Liver (tissue), 9 donors: ENCODE measurements around the gene KRTAP4-16. TPM values are rescaled to one million over a fixed set of nuclear protein-coding genes. Genes with fewer than 3 reads are reported as not detected.

Source experiments
- DNase-seq: peaks from one replicate; pipeline ENCODE4 v3.0.0-alpha.2; 2017; ENCODE audit warnings: low spot score
- H3K27ac ChIP-seq, 2 donors: one replicate each; pipeline ENCODE4 v1.7.0; 2013; ENCODE audit warnings: inconsistent platforms in 2 of 2, low read length in 2 of 2, control low read depth in 1 of 2, low read depth in 1 of 2, mild to moderate bottlenecking in 1 of 2
- H3K27me3 ChIP-seq, 4 donors: one replicate each; pipeline versions ENCODE4 v1.6.1 to v1.7.0; 2013; ENCODE audit warnings: low read length in 3 of 4, inconsistent platforms in 1 of 4, mild to moderate bottlenecking in 1 of 4, moderate library complexity in 1 of 4; ENCODE audit not compliant: control insufficient read depth in 4 of 4, insufficient read depth in 4 of 4
- H3K36me3 ChIP-seq, 4 donors: one replicate each; pipeline versions ENCODE4 v1.6.1 to v1.7.0; 2013; ENCODE audit warnings: low read length in 3 of 4, mild to moderate bottlenecking in 3 of 4, low read depth in 1 of 4, moderate library complexity in 1 of 4; ENCODE audit not compliant: control insufficient read depth in 4 of 4, insufficient read depth in 3 of 4
- H3K4me1 ChIP-seq, 4 donors: one replicate each; pipeline versions ENCODE4 v1.6.1 to v1.7.0; 2013; ENCODE audit warnings: low read length in 3 of 4, mild to moderate bottlenecking in 3 of 4, moderate library complexity in 1 of 4; ENCODE audit not compliant: control insufficient read depth in 4 of 4, insufficient read depth in 4 of 4
- H3K4me3 ChIP-seq, 3 donors: one replicate each; pipeline versions ENCODE4 v1.6.1 to v1.7.0; 2013; ENCODE audit warnings: low read length in 3 of 3, control low read depth in 1 of 3, low read depth in 1 of 3, mild to moderate bottlenecking in 1 of 3
- H3K9ac ChIP-seq, 2 donors: one replicate each; pipeline ENCODE4 v1.7.0; 2013; ENCODE audit warnings: low read length in 2 of 2, mild to moderate bottlenecking in 2 of 2, moderate library complexity in 2 of 2, control low read depth in 1 of 2, low read depth in 1 of 2
- H3K9me3 ChIP-seq, 4 donors: one replicate each; pipeline versions ENCODE4 v1.6.1 to v1.7.0; 2013; ENCODE audit warnings: low read length in 3 of 4; ENCODE audit not compliant: control insufficient read depth in 4 of 4
- CTCF ChIP-seq: fragments of 150-350 bp; IDR thresholded peaks from 2 replicates; pipeline ENCODE4 v1.5.1; 2017; ENCODE audit warnings: improper control_type of control experiment, low read depth, low read length; ENCODE audit not compliant: missing input control
- EGR1 ChIP-seq, 2 donors: IDR thresholded peaks; 2 replicates each; pipeline ENCODE4 v1.6.1; 2016 to 2018; ENCODE audit warnings: antibody characterized with exemption in 2 of 2, low read depth in 2 of 2
- FOXA2 ChIP-seq: IDR thresholded peaks from 2 replicates; pipeline ENCODE4 v1.6.1; 2016; ENCODE audit warnings: antibody characterized with exemption
- GABPA ChIP-seq, 2 donors: IDR thresholded peaks in 1 of 2; conservative IDR thresholded peaks in 1 of 2; 2 replicates each; pipeline ENCODE4 v1.6.1; 2016; ENCODE audit warnings: antibody characterized with exemption in 2 of 2, mild to moderate bottlenecking in 1 of 2, moderate library complexity in 1 of 2
- HNF4A ChIP-seq, 2 donors: conservative IDR thresholded peaks; 2 replicates each; pipeline ENCODE4 v1.6.1; 2016; ENCODE audit warnings: antibody characterized with exemption in 2 of 2, mild to moderate bottlenecking in 2 of 2
- HNF4G ChIP-seq: IDR thresholded peaks from 2 replicates; pipeline ENCODE4 v1.6.1; 2016; ENCODE audit warnings: antibody characterized with exemption
- NR2F2 ChIP-seq: IDR thresholded peaks from 2 replicates; pipeline ENCODE4 v1.6.1; 2016; ENCODE audit warnings: antibody characterized with exemption
- RXRA ChIP-seq, 2 donors: IDR thresholded peaks; 2 replicates each; pipeline ENCODE4 v1.6.1; 2017 to 2018; ENCODE audit warnings: antibody characterized with exemption in 2 of 2, mild to moderate bottlenecking in 1 of 2
- SP1 ChIP-seq: IDR thresholded peaks from 2 replicates; pipeline ENCODE4 v1.6.1; 2018; ENCODE audit warnings: antibody characterized with exemption, mild to moderate bottlenecking
- TAF1 ChIP-seq: conservative IDR thresholded peaks from 2 replicates; pipeline ENCODE4 v1.6.1; 2016; ENCODE audit warnings: antibody characterized with exemption, mild to moderate bottlenecking
- YY1 ChIP-seq: IDR thresholded peaks from 2 replicates; pipeline ENCODE4 v1.6.1; 2016; ENCODE audit warnings: antibody characterized with exemption, mild to moderate bottlenecking
- WGBS: extraction: QIAGEN DNeasy Blood & Tissue Kit; methylation state at CpG from one replicate; pipeline ENCODE4 v1.1.7; 2013; 5-methylcytosine and 5-hydroxymethylcytosine counted together
- polyA plus RNA-seq, 2 donors: library from polyadenylated mRNA; stranded (reverse) in 1 of 2; unstranded in 1 of 2; fragments of 200-250 nt in 1 of 2; fragments of >200 nt in 1 of 2; fragmentation: Nextera tagmentation in 1 of 2; extraction: Ambion mirVana in 1 of 2; gene quantifications; one replicate each; pipeline versions ENCODE4 v1.2.1 to v1.2.3, GENCODE V29; 2013 to 2015
- total RNA-seq, 2 donors: library from RNA; depleted of rRNA; stranded (reverse); fragments of >200 nt; gene quantifications; one replicate each; pipeline ENCODE4 v1.2.3, GENCODE V29; 2014
- TF ChIP-seq, protein P1 (sequence below): IDR thresholded peaks from 2 replicates; pipeline ENCODE4 v1.6.1; 2016; ENCODE audit warnings: antibody characterized with exemption
- TF ChIP-seq, protein P2 (sequence below): IDR thresholded peaks from 2 replicates; pipeline ENCODE4 v1.6.1; 2016; ENCODE audit warnings: antibody characterized with exemption
- TF ChIP-seq, protein P3 (sequence below): IDR thresholded peaks from 2 replicates; pipeline ENCODE4 v1.6.1; 2016; ENCODE audit warnings: antibody characterized with exemption
- donor health status: healthy.
- donor health status: healthy.
- donor health status: healthy.
- donor health status: healthy.
- donor health status: healthy.

The KRTAP4-16 gene
- total and polyA plus RNA-seq, 4 donors = not detected

- TF ChIP-seq CTCF (no peak), TAF1 (no peak), EGR1 (IDR thresholded peaks at IDR 0.05; ENCODE audit: low read depth in 2 of 2) (no peak), HNF4G (no peak), YY1 (no peak)
Measured at GRCh38 chr17:41071606-41072360, 30.2 kb downstream of the KRTAP4-16 start (continued).

DNA sequence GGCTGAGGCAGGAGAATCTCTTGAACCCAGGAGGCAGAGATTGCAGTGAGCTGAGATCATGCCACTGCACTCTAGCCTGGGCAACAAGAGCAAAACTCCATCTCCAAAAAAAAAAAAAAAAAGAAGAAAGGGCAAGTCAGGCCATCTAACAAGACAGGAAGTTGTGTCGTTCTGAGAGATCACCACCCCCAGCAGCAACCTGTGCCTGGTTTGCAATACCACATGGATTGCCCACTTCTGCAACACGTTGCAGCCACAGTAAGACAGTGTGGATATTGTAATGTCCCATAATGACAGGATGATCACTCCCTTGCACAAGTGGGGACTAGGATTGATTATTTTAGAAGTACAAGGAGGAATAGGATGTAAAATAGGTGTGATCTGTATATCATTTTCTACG, 33.0 kb downstream of the KRTAP4-16 start:
- Histone ChIP-seq H3K36me3 (no peaks in the 10 kb centered on the region), H3K27me3 (no peaks in the 10 kb centered on the region), H3K9ac (no peak overlapping the region), H3K4me3 (no peak overlapping the region), H3K9me3 (no peaks in the 10 kb centered on the region), H3K4me1 (no peaks in the 10 kb centered on the region), H3K27ac (no peak overlapping the region)
- DNase-seq = no peak
- no peak for TF ChIP-seq NR2F2
- TF ChIP-seq, protein P1, sequence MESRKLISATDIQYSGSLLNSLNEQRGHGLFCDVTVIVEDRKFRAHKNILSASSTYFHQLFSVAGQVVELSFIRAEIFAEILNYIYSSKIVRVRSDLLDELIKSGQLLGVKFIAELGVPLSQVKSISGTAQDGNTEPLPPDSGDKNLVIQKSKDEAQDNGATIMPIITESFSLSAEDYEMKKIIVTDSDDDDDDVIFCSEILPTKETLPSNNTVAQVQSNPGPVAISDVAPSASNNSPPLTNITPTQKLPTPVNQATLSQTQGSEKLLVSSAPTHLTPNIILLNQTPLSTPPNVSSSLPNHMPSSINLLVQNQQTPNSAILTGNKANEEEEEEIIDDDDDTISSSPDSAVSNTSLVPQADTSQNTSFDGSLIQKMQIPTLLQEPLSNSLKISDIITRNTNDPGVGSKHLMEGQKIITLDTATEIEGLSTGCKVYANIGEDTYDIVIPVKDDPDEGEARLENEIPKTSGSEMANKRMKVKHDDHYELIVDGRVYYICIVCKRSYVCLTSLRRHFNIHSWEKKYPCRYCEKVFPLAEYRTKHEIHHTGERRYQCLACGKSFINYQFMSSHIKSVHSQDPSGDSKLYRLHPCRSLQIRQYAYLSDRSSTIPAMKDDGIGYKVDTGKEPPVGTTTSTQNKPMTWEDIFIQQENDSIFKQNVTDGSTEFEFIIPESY = no peak
- TF ChIP-seq, protein P2, sequence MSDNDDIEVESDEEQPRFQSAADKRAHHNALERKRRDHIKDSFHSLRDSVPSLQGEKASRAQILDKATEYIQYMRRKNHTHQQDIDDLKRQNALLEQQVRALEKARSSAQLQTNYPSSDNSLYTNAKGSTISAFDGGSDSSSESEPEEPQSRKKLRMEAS = no peak
- no peak for TF ChIP-seq YY1
- TF ChIP-seq HNF4A (conservative IDR thresholded peaks at IDR 0.05) = no peak
- TF ChIP-seq CTCF = no peak
- no peak for TF ChIP-seq RXRA (IDR thresholded peaks at IDR 0.05)
- TF ChIP-seq GABPA (IDR thresholded peaks at IDR 0.05 in 1 of 2, conservative IDR thresholded peaks at IDR 0.05 in 1 of 2) = no peak
- WGBS = 76% methylated on average over 3 of the region's 3 CpGs

- TF ChIP-seq, protein P2 = no peak
- no peak for TF ChIP-seq NR2F2
- no peak for TF ChIP-seq FOXA2
- no peak for TF ChIP-seq SP1
- TF ChIP-seq YY1 = no peak
- TF ChIP-seq, protein P1 = no peak
- TF ChIP-seq, protein P3, sequence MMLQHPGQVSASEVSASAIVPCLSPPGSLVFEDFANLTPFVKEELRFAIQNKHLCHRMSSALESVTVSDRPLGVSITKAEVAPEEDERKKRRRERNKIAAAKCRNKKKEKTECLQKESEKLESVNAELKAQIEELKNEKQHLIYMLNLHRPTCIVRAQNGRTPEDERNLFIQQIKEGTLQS = no peak
- no peak for TF ChIP-seq EGR1 (IDR thresholded peaks at IDR 0.05; ENCODE audit: low read depth in 2 of 2)
- DNase-seq = no peak
- H3K36me3 ChIP-seq = no peaks in the 10 kb centered on the region
- no peak overlapping the region for H3K27ac ChIP-seq
- H3K4me3 ChIP-seq = no peak overlapping the region
- H3K27me3 ChIP-seq = no peaks in the 10 kb centered on the region
- no peaks in the 10 kb centered on the region for H3K4me1 ChIP-seq
- H3K9ac ChIP-seq = no peak overlapping the region
- no peaks in the 10 kb centered on the region for H3K9me3 ChIP-seq
Measured at GRCh38 chr17:41067281-41067680, 34.7 kb downstream of the KRTAP4-16 start.
